Fibroblast of villous mesenchyme (primary cell): ENCODE measurements around the gene SNX27. TPM values are rescaled to one million over a fixed set of nuclear protein-coding genes. Genes with fewer than 3 reads are reported as not detected.

Experiments
- DNase-seq: peaks from one replicate; pipeline ENCODE4 v3.0.0-alpha.2; 2010; ENCODE audit warnings: low read depth
- H3K4me3 ChIP-seq: 2 replicates; pipeline ENCODE4 v1.5.1; 2011; ENCODE audit warnings: low read depth, mild to moderate bottlenecking, low read length
- CTCF ChIP-seq: IDR thresholded peaks from 2 replicates; pipeline ENCODE4 v1.5.1; 2012; ENCODE audit warnings: low read depth, mild to moderate bottlenecking, low read length; ENCODE audit not compliant: insufficient read depth
- total RNA-seq: library from RNA; depleted of rRNA; stranded (reverse); fragments of >200 nt; gene quantifications from 2 replicates; pipeline ENCODE4 v1.2.3, GENCODE V29; 2012

Gene SNX27
- total RNA-seq, 1 donor, result 34.5 TPM

GRCh38 chr1:151711951-151712350, 100.1 kb downstream of the SNX27 start:
- H3K4me3 ChIP-seq, result no peak overlapping the region
- TF ChIP-seq CTCF, result no peak
- DNase-seq, result no peak

GRCh38 chr1:151713044-151713443, 101.2 kb downstream of the SNX27 start:
- no peak for DNase-seq
- no peak for TF ChIP-seq CTCF

GRCh38 chr1:151713874-151714273, 102.0 kb downstream of the SNX27 start:
- TF ChIP-seq CTCF, result no peak
- no peak overlapping the region for H3K4me3 ChIP-seq
- DNase-seq, result no peak

More at GRCh38 chr1:151713044-151713443, 101.2 kb downstream of the SNX27 start:
- no peak overlapping the region for H3K4me3 ChIP-seq

- DNase-seq, result no peak
- no peak for TF ChIP-seq CTCF
- no peak overlapping the region for H3K4me3 ChIP-seq
Observed at GRCh38 chr1:151714820-151715725, 103.2 kb downstream of the SNX27 start.

- DNase-seq, result no peak
- TF ChIP-seq CTCF, result no peak
- H3K4me3 ChIP-seq, result no peak overlapping the region
Observed at GRCh38 chr1:151715726-151716404, 104.0 kb downstream of the SNX27 start.

- DNase-seq, result no peak
- H3K4me3 ChIP-seq, result no peak overlapping the region
- no peak for TF ChIP-seq CTCF
Observed at GRCh38 chr1:151716405-151716762, 104.5 kb downstream of the SNX27 start.
